Measurements from ENCODE around the gene KRR1. TPM values are rescaled to one million over a fixed set of nuclear protein-coding genes. Genes with fewer than 3 reads are reported as not detected.
A peak's percentile ranks its signal among the peaks of the same experiment; 100 is the strongest.

The KRR1 gene
- total RNA-seq: 113 TPM
- polyA plus RNA-seq: 10 to 100 TPM; 47.9 to 70.2 (median 59.0) TPM

GRCh38 chr12:75511116-75512048 is at the start of gene KRR1:
TSS of gene KRR1 (minus strand) at chr12:75511609. CDS start at chr12:75511597, 12 bp downstream.
- Histone ChIP-seq H3K4me3 (ENCODE audit: low read depth, low read length) (peak within 1 kb of the TSS; percentile 99), H3K36me3 (ENCODE audit: control insufficient read depth, insufficient read depth, low read length) (peaks cover 8% of the 10 kb centered on the region), H3K27me3 (ENCODE audit: control insufficient read depth, insufficient read depth, low read length) (no peaks in the 10 kb centered on the region), H3K4me1 (ENCODE audit: control insufficient read depth, insufficient read depth, low read length, poor library complexity, severe bottlenecking) (peaks cover 22% of the 10 kb centered on the region), H3K9me3 (ENCODE audit: control insufficient read depth in 2 of 2, low read length in 2 of 2) (no peaks in the 10 kb centered on the region), H3K27ac (ENCODE audit: insufficient read depth, low read length, poor library complexity, severe bottlenecking) (peak within 1 kb of the TSS; percentile 88)
- peaks cover 4% of the 10 kb centered on the region for H3K36me3 Mint-ChIP-seq
- H3K4me3 Mint-ChIP-seq: peak within 1 kb of the TSS; percentile 97 to 100 (median 98)
- peak within 1 kb of the TSS; percentile 98 to 100 (median 99) for H3K27ac Mint-ChIP-seq
- H3K9me3 Mint-ChIP-seq: peaks cover 0 to 3% (median 0%) of the 10 kb centered on the region in 7 donors
- peaks cover 24 to 39% (median 27%) of the 10 kb centered on the region in 4 donors for H3K4me1 Mint-ChIP-seq
- peak; percentile 83 to 99 (median 90) for DNase-seq
- peak; percentile 97 to 98 for ATAC-seq (ENCODE audit: low read depth in 2 of 2)
- H3K27me3 Mint-ChIP-seq: no peaks in the 10 kb centered on the region

- Mint-ChIP-seq H3K27me3 (peaks cover 15% of the 10 kb centered on the region), H3K27ac (no peak overlapping the region), H3K9me3 (no peaks in the 10 kb centered on the region), H3K4me1 (no peaks in the 10 kb centered on the region), H3K4me3 (no peak overlapping the region), H3K36me3 (no peaks in the 10 kb centered on the region)
- no peak overlapping the region for H3K27ac ChIP-seq (ENCODE audit: insufficient read depth, low read length, poor library complexity, severe bottlenecking)
- peaks cover 13% of the 10 kb centered on the region for H3K27me3 ChIP-seq (ENCODE audit: control insufficient read depth, insufficient read depth, low read length)
- DNase-seq (no peak), ATAC-seq (ENCODE audit: low read depth in 2 of 2) (no peak)
- H3K9me3 ChIP-seq (ENCODE audit: control insufficient read depth in 2 of 2, low read length in 2 of 2): no peaks in the 10 kb centered on the region
- H3K36me3 ChIP-seq (ENCODE audit: control insufficient read depth, insufficient read depth, low read length): no peaks in the 10 kb centered on the region
- H3K4me3 ChIP-seq (ENCODE audit: low read depth, low read length): no peak overlapping the region
- no peaks in the 10 kb centered on the region for H3K4me1 ChIP-seq (ENCODE audit: control insufficient read depth, insufficient read depth, low read length, poor library complexity, severe bottlenecking)
Measured at GRCh38 chr12:75560167-75560566, 48.8 kb upstream of the KRR1 start.

- Mint-ChIP-seq H3K36me3 (no peaks in the 10 kb centered on the region), H3K27me3 (peaks cover 19% of the 10 kb centered on the region), H3K4me1 (no peaks in the 10 kb centered on the region), H3K4me3 (no peak overlapping the region), H3K27ac (no peak overlapping the region), H3K9me3 (no peaks in the 10 kb centered on the region)
- no peak for DNase-seq
- H3K4me1 ChIP-seq (ENCODE audit: control insufficient read depth, insufficient read depth, low read length, poor library complexity, severe bottlenecking): no peaks in the 10 kb centered on the region
- H3K36me3 ChIP-seq (ENCODE audit: control insufficient read depth, insufficient read depth, low read length): no peaks in the 10 kb centered on the region
- H3K27ac ChIP-seq (ENCODE audit: insufficient read depth, low read length, poor library complexity, severe bottlenecking): no peak overlapping the region
- H3K27me3 ChIP-seq (ENCODE audit: control insufficient read depth, insufficient read depth, low read length): peaks cover 12% of the 10 kb centered on the region
- H3K9me3 ChIP-seq (ENCODE audit: control insufficient read depth in 2 of 2, low read length in 2 of 2): no peaks in the 10 kb centered on the region
- H3K4me3 ChIP-seq (ENCODE audit: low read depth, low read length): no peak overlapping the region
- ATAC-seq (ENCODE audit: low read depth in 2 of 2): no peak
Measured at GRCh38 chr12:75558287-75558686, 46.9 kb upstream of the KRR1 start.

GRCh38 chr12:75556311-75556899 is 45.0 kb upstream of the KRR1 start:
- no peaks in the 10 kb centered on the region for H3K9me3 ChIP-seq (ENCODE audit: control insufficient read depth in 2 of 2, low read length in 2 of 2)
- H3K4me1 ChIP-seq (ENCODE audit: control insufficient read depth, insufficient read depth, low read length, poor library complexity, severe bottlenecking): no peaks in the 10 kb centered on the region
- H3K4me3 Mint-ChIP-seq: no peak overlapping the region
- no peak overlapping the region for H3K4me3 ChIP-seq (ENCODE audit: low read depth, low read length)
- peaks cover 13% of the 10 kb centered on the region for H3K27me3 Mint-ChIP-seq
- no peak overlapping the region for H3K27ac Mint-ChIP-seq
- DNase-seq (no peak), ATAC-seq (ENCODE audit: low read depth in 2 of 2) (no peak)
- peaks cover 13% of the 10 kb centered on the region for H3K27me3 ChIP-seq (ENCODE audit: control insufficient read depth, insufficient read depth, low read length)
- H3K27ac ChIP-seq (ENCODE audit: insufficient read depth, low read length, poor library complexity, severe bottlenecking): no peak overlapping the region
- H3K36me3 ChIP-seq (ENCODE audit: control insufficient read depth, insufficient read depth, low read length): no peaks in the 10 kb centered on the region
- H3K9me3 Mint-ChIP-seq: no peaks in the 10 kb centered on the region
- no peaks in the 10 kb centered on the region for H3K4me1 Mint-ChIP-seq
- no peaks in the 10 kb centered on the region for H3K36me3 Mint-ChIP-seq

GRCh38 chr12:75554556-75554880 is 43.1 kb upstream of the KRR1 start:
- H3K36me3 Mint-ChIP-seq: no peaks in the 10 kb centered on the region
- H3K9me3 Mint-ChIP-seq: no peaks in the 10 kb centered on the region
- H3K4me1 ChIP-seq (ENCODE audit: control insufficient read depth, insufficient read depth, low read length, poor library complexity, severe bottlenecking): no peaks in the 10 kb centered on the region
- no peak overlapping the region for H3K4me3 Mint-ChIP-seq
- peaks cover 15% of the 10 kb centered on the region for H3K27me3 ChIP-seq (ENCODE audit: control insufficient read depth, insufficient read depth, low read length)
- H3K4me1 Mint-ChIP-seq: no peaks in the 10 kb centered on the region
- H3K27ac Mint-ChIP-seq: no peak overlapping the region
- H3K9me3 ChIP-seq (ENCODE audit: control insufficient read depth in 2 of 2, low read length in 2 of 2): no peaks in the 10 kb centered on the region
- H3K4me3 ChIP-seq (ENCODE audit: low read depth, low read length): no peak overlapping the region
- ATAC-seq (ENCODE audit: low read depth in 2 of 2) (no peak), DNase-seq (no peak)
- H3K27me3 Mint-ChIP-seq: peaks cover 26% of the 10 kb centered on the region
- no peak overlapping the region for H3K27ac ChIP-seq (ENCODE audit: insufficient read depth, low read length, poor library complexity, severe bottlenecking)
- H3K36me3 ChIP-seq (ENCODE audit: control insufficient read depth, insufficient read depth, low read length): no peaks in the 10 kb centered on the region

GRCh38 chr12:75553836-75554555 is 42.6 kb upstream of the KRR1 start:
- Mint-ChIP-seq H3K27ac (no peak overlapping the region), H3K27me3 (peaks cover 32% of the 10 kb centered on the region), H3K36me3 (no peaks in the 10 kb centered on the region), H3K9me3 (no peaks in the 10 kb centered on the region), H3K4me3 (no peak overlapping the region), H3K4me1 (no peaks in the 10 kb centered on the region)
- no peak overlapping the region for H3K27ac ChIP-seq (ENCODE audit: insufficient read depth, low read length, poor library complexity, severe bottlenecking)
- H3K4me3 ChIP-seq (ENCODE audit: low read depth, low read length): no peak overlapping the region
- no peaks in the 10 kb centered on the region for H3K9me3 ChIP-seq (ENCODE audit: control insufficient read depth in 2 of 2, low read length in 2 of 2)
- H3K36me3 ChIP-seq (ENCODE audit: control insufficient read depth, insufficient read depth, low read length): no peaks in the 10 kb centered on the region
- H3K27me3 ChIP-seq (ENCODE audit: control insufficient read depth, insufficient read depth, low read length): peaks cover 15% of the 10 kb centered on the region
- ATAC-seq (ENCODE audit: low read depth in 2 of 2) (no peak), DNase-seq (no peak)
- no peaks in the 10 kb centered on the region for H3K4me1 ChIP-seq (ENCODE audit: control insufficient read depth, insufficient read depth, low read length, poor library complexity, severe bottlenecking)

GRCh38 chr12:75553398-75553797 is 42.0 kb upstream of the KRR1 start:
- no peak overlapping the region for H3K27ac Mint-ChIP-seq
- ATAC-seq (ENCODE audit: low read depth in 2 of 2): no peak
- no peaks in the 10 kb centered on the region for H3K36me3 Mint-ChIP-seq
- Histone ChIP-seq H3K27ac (ENCODE audit: insufficient read depth, low read length, poor library complexity, severe bottlenecking) (no peak overlapping the region), H3K27me3 (ENCODE audit: control insufficient read depth, insufficient read depth, low read length) (peaks cover 17% of the 10 kb centered on the region), H3K4me1 (ENCODE audit: control insufficient read depth, insufficient read depth, low read length, poor library complexity, severe bottlenecking) (no peaks in the 10 kb centered on the region), H3K4me3 (ENCODE audit: low read depth, low read length) (no peak overlapping the region), H3K36me3 (ENCODE audit: control insufficient read depth, insufficient read depth, low read length) (no peaks in the 10 kb centered on the region), H3K9me3 (ENCODE audit: control insufficient read depth in 2 of 2, low read length in 2 of 2) (no peaks in the 10 kb centered on the region)
- H3K4me3 Mint-ChIP-seq: no peak overlapping the region
- H3K9me3 Mint-ChIP-seq: no peaks in the 10 kb centered on the region
- H3K27me3 Mint-ChIP-seq: peaks cover 38% of the 10 kb centered on the region
- no peaks in the 10 kb centered on the region for H3K4me1 Mint-ChIP-seq
- DNase-seq: no peak
